ENCODE measurements around the gene USP3. TPM values are rescaled to one million over a fixed set of nuclear protein-coding genes. Genes with fewer than 3 reads are reported as not detected.

Gene USP3
- total and polyA plus RNA-seq, 10 donors = 29.5 to 136 (median 95.0) TPM

GRCh38 chr15:63556736-63557135 is 52.3 kb downstream of the USP3 start:
- TF ChIP-seq, protein P1, sequence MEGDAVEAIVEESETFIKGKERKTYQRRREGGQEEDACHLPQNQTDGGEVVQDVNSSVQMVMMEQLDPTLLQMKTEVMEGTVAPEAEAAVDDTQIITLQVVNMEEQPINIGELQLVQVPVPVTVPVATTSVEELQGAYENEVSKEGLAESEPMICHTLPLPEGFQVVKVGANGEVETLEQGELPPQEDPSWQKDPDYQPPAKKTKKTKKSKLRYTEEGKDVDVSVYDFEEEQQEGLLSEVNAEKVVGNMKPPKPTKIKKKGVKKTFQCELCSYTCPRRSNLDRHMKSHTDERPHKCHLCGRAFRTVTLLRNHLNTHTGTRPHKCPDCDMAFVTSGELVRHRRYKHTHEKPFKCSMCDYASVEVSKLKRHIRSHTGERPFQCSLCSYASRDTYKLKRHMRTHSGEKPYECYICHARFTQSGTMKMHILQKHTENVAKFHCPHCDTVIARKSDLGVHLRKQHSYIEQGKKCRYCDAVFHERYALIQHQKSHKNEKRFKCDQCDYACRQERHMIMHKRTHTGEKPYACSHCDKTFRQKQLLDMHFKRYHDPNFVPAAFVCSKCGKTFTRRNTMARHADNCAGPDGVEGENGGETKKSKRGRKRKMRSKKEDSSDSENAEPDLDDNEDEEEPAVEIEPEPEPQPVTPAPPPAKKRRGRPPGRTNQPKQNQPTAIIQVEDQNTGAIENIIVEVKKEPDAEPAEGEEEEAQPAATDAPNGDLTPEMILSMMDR (IDR thresholded peaks at IDR 0.05 in 8 of 11, conservative IDR thresholded peaks at IDR 0.05 in 3 of 11) = no peak
- TF ChIP-seq POLR2AphosphoS5 (IDR thresholded peaks at IDR 0.05) (no peak), POLR2A (IDR thresholded peaks at IDR 0.05) (no peak)
- Histone ChIP-seq H3K27me3 (replicated peaks in 1 of 7) (no peaks in the 10 kb centered on the region), H3K9me3 (no peaks in the 10 kb centered on the region), H3K4me1 (peaks cover 6 to 46% (median 31%) of the 10 kb centered on the region in 6 donors), H3K4me3 (no peak overlapping the region), H3K36me3 (peaks cover 0 to 89% (median 56%) of the 10 kb centered on the region in 6 donors), H3K27ac (peak overlapping the region in 1 of 8 donors; percentile 26)
- WGBS, 5 donors = 95 to 99% (median 98%) methylated on average over 7 of the region's 7 CpGs
- no peak for DNase-seq
- intact Hi-C loops (cut with DNase I; ENCODE audit: low total_unique reads) = no loop called here

- H3K27ac ChIP-seq = no peak overlapping the region
- TF ChIP-seq POLR2A (IDR thresholded peaks at IDR 0.05) (no peak), POLR2AphosphoS5 (IDR thresholded peaks at IDR 0.05) (no peak)
- TF ChIP-seq, protein P1 (IDR thresholded peaks at IDR 0.05 in 8 of 11, conservative IDR thresholded peaks at IDR 0.05 in 3 of 11) = no peak
- no peaks in the 10 kb centered on the region for H3K9me3 ChIP-seq
- WGBS, 5 donors = 97 to 99% (median 98%) methylated on average over 5 of the region's 5 CpGs
- no peaks in the 10 kb centered on the region for H3K27me3 ChIP-seq (replicated peaks in 1 of 7)
- peaks cover 0 to 18% (median 4%) of the 10 kb centered on the region in 6 donors for H3K4me1 ChIP-seq
- intact Hi-C loops (cut with DNase I; ENCODE audit: low total_unique reads) = no loop called here
- DNase-seq = no peak
- peaks cover 0 to 100% (median 80%) of the 10 kb centered on the region in 6 donors for H3K36me3 ChIP-seq
- H3K4me3 ChIP-seq = no peak overlapping the region
Observed at GRCh38 chr15:63559753-63560152, 55.4 kb downstream of the USP3 start.

DNA sequence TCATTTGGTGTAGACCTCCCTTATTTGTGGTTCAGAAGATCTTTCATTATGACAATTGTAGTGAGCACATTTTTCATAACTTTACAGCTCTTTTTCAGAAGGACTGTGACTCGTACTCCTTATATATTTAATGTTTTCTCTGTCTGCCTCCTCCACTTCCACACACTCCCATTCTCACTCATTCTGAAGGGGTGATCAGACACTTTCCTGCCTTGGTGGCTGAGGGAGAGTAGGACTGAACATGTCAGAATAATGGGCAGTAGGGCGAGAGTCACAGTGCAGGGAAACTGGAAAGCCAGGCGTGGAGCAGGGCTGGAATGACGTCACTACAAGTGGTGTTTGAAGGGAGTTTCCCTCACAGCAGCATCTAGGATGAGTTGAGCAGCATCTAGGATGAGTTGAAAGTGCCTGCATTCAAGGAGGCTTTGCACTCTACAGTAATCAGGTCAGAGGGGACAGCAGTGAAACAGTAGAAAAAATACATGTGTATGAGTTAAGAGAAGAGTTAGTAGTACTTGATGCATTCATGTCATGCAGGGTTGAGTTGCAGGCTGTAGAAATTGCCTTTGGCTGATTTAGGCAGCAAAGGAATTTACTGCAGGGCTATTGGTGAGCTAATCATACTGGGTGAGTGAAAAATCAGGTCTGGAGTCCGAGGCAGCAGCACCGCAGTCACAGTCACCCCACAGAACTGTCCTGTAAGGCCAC is 56.5 kb downstream of the USP3 start:
- intact Hi-C loops (cut with DNase I; ENCODE audit: low total_unique reads) = no loop called here
- no peaks in the 10 kb centered on the region for H3K9me3 ChIP-seq
- H3K36me3 ChIP-seq = peaks cover 0 to 100% (median 83%) of the 10 kb centered on the region in 6 donors
- peak overlapping the region in 1 of 8 donors; percentile 10 for H3K27ac ChIP-seq
- no peak overlapping the region for H3K4me3 ChIP-seq
- no peaks in the 10 kb centered on the region for H3K27me3 ChIP-seq (replicated peaks in 1 of 7)
- TF ChIP-seq, protein P1 (IDR thresholded peaks at IDR 0.05 in 8 of 11, conservative IDR thresholded peaks at IDR 0.05 in 3 of 11) = no peak
- TF ChIP-seq POLR2A (IDR thresholded peaks at IDR 0.05) = no peak
- peak in 1 of 3 donors; percentile 7 for TF ChIP-seq POLR2AphosphoS5 (IDR thresholded peaks at IDR 0.05)
- H3K4me1 ChIP-seq = peaks cover 0 to 13% (median 1%) of the 10 kb centered on the region in 6 donors
- WGBS, 5 donors = 82 to 88% (median 86%) methylated on average over 6 of the region's 6 CpGs
- no peak for DNase-seq

- Histone ChIP-seq H3K4me1 (peaks cover 0 to 5% (median 0%) of the 10 kb centered on the region in 6 donors), H3K27ac (no peak overlapping the region), H3K27me3 (replicated peaks in 1 of 7) (no peaks in the 10 kb centered on the region), H3K36me3 (peaks cover 0 to 100% (median 75%) of the 10 kb centered on the region in 6 donors), H3K4me3 (no peak overlapping the region), H3K9me3 (no peaks in the 10 kb centered on the region)
- 27 to 71% (median 32%) methylated on average over 3 of the region's 3 CpGs for WGBS, 5 donors
- intact Hi-C loops (cut with DNase I; ENCODE audit: low total_unique reads) = no loop called here
- TF ChIP-seq POLR2AphosphoS5 (IDR thresholded peaks at IDR 0.05) = no peak
- TF ChIP-seq POLR2A (IDR thresholded peaks at IDR 0.05) = no peak
- TF ChIP-seq, protein P1 (IDR thresholded peaks at IDR 0.05 in 8 of 11, conservative IDR thresholded peaks at IDR 0.05 in 3 of 11) = no peak
- DNase-seq = no peak
Observed at GRCh38 chr15:63564093-63564492, 59.7 kb downstream of the USP3 start.
